ENCODE data around the gene AP1S2.

The AP1S2 gene

GRCh38 chrX:15804563-15804962, 50.0 kb downstream of the AP1S2 start:
- no peak for DNase-seq

DNA sequence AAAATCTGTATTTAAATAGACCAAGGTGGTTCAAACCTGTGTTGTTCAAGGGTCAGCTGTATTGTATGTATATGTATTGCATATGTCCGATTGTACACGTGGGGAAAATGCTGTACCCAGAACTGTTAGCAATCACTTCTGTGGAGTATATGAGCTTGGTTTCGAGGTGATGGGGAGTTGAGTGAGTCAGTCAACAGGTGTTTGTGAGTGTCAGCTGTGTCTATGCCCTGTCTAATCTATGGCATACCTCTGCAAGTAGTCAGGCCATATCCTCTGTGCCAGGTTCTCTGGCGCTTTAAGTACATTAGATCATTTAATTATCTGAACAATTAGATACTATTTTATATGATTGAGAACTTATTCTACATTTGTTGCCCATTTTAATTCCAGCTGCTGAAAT, 56.9 kb downstream of the AP1S2 start:
- no peak for DNase-seq

- peak; percentile 1 for DNase-seq
Observed at GRCh38 chrX:15790769-15791290, 63.8 kb downstream of the AP1S2 start.

DNA sequence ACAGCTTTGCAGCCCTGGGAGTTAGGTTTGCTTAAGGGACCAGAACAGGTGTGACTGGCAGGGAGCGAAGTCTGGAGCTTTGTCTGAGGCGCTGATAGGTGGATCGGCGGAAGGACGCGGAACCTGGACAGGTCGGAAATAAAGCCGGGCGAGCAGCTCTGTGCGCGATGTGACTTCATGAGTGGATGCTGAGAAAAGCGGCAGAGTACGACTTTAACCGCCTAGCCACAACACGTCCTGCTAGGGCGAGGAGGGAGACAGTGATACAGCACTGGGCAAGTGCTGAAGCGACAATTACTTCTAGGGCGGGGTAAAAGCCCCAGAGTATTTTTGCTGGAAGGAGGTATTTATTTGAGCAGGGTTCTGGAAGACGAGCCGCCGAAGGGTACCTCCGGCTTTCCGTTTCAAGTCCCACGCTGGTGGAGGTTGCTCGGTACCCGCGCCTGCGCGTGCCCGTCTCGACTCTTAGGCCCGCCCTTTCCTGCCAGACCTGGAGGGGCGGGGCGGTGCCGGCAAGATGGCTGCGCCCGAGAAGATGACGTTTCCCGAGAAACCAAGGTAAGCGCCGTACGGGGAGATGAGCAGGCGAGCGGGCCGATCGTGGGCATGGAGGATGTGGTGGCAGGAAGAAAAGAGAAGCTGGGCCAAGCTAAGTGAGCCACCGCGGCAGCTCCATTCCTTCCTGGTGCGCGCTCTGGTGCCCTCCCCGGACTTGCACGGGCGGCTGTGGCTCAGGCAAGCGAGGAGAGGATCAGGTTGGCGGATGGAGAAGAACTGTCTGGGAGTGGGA, 64.4 kb downstream of the AP1S2 start, which contains the start of gene ZRSR2:
TSS of gene ZRSR2 (plus strand) at position 506 of the 790 bp plus-strand sequence. CDS start at position 518, 12 bp downstream.
- DNase-seq = peak; percentile 87

DNA sequence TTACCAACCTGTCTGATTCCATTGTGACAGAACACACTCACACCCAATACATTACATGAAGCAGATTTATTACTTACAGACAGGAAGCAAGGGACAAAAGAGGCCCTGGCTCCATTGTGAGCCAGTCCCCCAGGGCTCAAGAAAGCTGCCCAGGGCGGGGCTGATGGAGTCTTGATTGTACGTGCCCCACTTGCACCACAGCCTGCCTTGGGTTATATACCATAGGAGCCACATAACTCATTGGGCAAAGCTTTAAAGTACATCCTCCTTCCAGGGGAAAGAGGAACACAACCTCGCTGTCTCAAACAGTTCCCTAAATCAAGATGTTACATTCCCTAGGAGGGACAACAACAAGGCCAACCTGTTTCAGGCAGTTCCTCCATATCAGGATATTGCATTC, 67.7 kb downstream of the AP1S2 start:
- no peak for DNase-seq

- no peak for DNase-seq
Observed at GRCh38 chrX:15785176-15785750, 69.3 kb downstream of the AP1S2 start.

DNA sequence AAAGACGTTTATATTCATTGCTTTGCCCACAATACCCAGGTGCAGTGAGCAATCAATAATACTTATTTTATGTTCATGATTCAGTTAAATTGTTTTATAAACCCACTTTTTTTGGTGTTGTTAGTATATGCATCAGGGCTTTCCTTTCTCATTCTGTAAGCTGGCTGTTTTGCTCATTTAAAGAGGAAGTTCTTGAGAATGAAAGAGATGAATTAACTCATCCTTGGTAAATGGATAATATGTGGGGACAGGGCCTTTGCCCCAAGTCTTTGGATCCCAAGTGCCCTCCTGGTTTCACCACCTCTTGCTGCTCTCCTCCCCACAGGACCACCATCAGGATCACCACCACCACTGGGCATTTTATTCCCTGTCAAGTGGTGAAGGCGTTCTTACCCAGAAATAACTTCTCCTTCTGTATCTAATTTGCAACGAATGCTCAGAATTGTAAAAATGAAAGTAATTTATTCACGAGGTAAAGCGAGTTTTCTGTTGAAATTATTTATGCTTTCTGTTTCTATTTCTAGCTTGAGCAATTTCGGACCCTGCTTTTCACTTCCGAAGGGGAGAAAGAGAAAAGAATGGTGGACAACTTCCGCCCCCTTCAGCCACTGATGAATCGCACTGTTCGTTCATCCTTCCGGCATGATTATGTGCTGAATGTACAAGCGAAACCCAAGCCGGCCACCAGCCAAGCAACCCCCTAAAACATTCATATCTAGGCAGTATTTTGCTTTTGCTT, 72.5 kb downstream of the AP1S2 start:
- DNase-seq = no peak
